ENCODE measurements around the gene TRIM5. TPM values are rescaled to one million over a fixed set of nuclear protein-coding genes. Genes with fewer than 3 reads are reported as not detected.
"Not testable (repeated sequence)": the region's sequence is repeated elsewhere in the genome, so short reads cannot be mapped to it uniquely, and the experiment has no call there.

TRIM5 gene
- 45.1 TPM for total RNA-seq

- TF ChIP-seq, protein P1, sequence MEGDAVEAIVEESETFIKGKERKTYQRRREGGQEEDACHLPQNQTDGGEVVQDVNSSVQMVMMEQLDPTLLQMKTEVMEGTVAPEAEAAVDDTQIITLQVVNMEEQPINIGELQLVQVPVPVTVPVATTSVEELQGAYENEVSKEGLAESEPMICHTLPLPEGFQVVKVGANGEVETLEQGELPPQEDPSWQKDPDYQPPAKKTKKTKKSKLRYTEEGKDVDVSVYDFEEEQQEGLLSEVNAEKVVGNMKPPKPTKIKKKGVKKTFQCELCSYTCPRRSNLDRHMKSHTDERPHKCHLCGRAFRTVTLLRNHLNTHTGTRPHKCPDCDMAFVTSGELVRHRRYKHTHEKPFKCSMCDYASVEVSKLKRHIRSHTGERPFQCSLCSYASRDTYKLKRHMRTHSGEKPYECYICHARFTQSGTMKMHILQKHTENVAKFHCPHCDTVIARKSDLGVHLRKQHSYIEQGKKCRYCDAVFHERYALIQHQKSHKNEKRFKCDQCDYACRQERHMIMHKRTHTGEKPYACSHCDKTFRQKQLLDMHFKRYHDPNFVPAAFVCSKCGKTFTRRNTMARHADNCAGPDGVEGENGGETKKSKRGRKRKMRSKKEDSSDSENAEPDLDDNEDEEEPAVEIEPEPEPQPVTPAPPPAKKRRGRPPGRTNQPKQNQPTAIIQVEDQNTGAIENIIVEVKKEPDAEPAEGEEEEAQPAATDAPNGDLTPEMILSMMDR (IDR thresholded peaks at IDR 0.05): peak; percentile 48 to 72 (median 55)
- DNase-seq (ENCODE audit: low spot score in 2 of 2): peak; percentile 70 to 96
- peaks cover 0 to 2% of the 10 kb centered on the region in 2 donors for H3K36me3 ChIP-seq
- no peaks in the 10 kb centered on the region for H3K9me3 ChIP-seq
- peaks cover 3 to 12% of the 10 kb centered on the region in 2 donors for H3K4me1 ChIP-seq
- intact Hi-C loops (cut with DNase I): loop anchor here (2.0 to 10.0 kb wide), 6 partner anchors 63 to 1078 kb away; partner anchors contain the start of genes CAVIN3, CNGA4, OR52N2 and TRIM6
- peak within 1 kb of the TSS; percentile 60 to 64 for H3K4me3 ChIP-seq
- H3K27ac ChIP-seq: peak within 1 kb of the TSS; percentile 88 to 94
- H3K27me3 ChIP-seq: no peaks in the 10 kb centered on the region
Observed at GRCh38 chr11:5684646-5685362, at the start of gene TRIM5. Gene TRIM5 (minus strand): TSS chr11:5685074. CDS start chr11:5680177, 4,897 bp downstream.

- no peaks in the 10 kb centered on the region for H3K27me3 ChIP-seq
- no peaks in the 10 kb centered on the region for H3K4me1 ChIP-seq
- H3K27ac ChIP-seq: no peak overlapping the region
- H3K9me3 ChIP-seq: no peaks in the 10 kb centered on the region
- H3K4me3 ChIP-seq: no peak overlapping the region
- TF ChIP-seq, protein P1 (IDR thresholded peaks at IDR 0.05): no peak
- H3K36me3 ChIP-seq: no peaks in the 10 kb centered on the region
- intact Hi-C loops (cut with DNase I): no loop called here
- no peak for DNase-seq (ENCODE audit: low spot score in 2 of 2)
Observed at GRCh38 chr11:5727691-5728090, 42.8 kb upstream of the TRIM5 start.

GRCh38 chr11:5726351-5726750 lies 41.5 kb upstream of the TRIM5 start:
- DNase-seq (ENCODE audit: low spot score in 2 of 2): no peak
- TF ChIP-seq, protein P1 (IDR thresholded peaks at IDR 0.05): no peak
- H3K36me3 ChIP-seq: no peaks in the 10 kb centered on the region
- intact Hi-C loops (cut with DNase I): no loop called here
- H3K4me1 ChIP-seq: no peaks in the 10 kb centered on the region
- H3K27me3 ChIP-seq: no peaks in the 10 kb centered on the region
- no peaks in the 10 kb centered on the region for H3K9me3 ChIP-seq
- no peak overlapping the region for H3K27ac ChIP-seq
- H3K4me3 ChIP-seq: no peak overlapping the region

GRCh38 chr11:5722622-5723021 lies 37.7 kb upstream of the TRIM5 start:
- TF ChIP-seq, protein P1 (IDR thresholded peaks at IDR 0.05): no peak
- intact Hi-C loops (cut with DNase I): no loop called here
- Histone ChIP-seq H3K27me3 (no peaks in the 10 kb centered on the region), H3K4me1 (no peaks in the 10 kb centered on the region), H3K36me3 (no peaks in the 10 kb centered on the region), H3K9me3 (no peaks in the 10 kb centered on the region), H3K27ac (no peak overlapping the region), H3K4me3 (no peak overlapping the region)
- no peak for DNase-seq (ENCODE audit: low spot score in 2 of 2)

GRCh38 chr11:5719703-5720495 lies 35.0 kb upstream of the TRIM5 start:
- intact Hi-C loops (cut with DNase I): no loop called here
- no peak for DNase-seq (ENCODE audit: low spot score in 2 of 2)
- no peaks in the 10 kb centered on the region for H3K4me1 ChIP-seq
- no peaks in the 10 kb centered on the region for H3K36me3 ChIP-seq
- H3K9me3 ChIP-seq: peaks cover 0 to 8% of the 10 kb centered on the region in 2 donors
- TF ChIP-seq, protein P1 (IDR thresholded peaks at IDR 0.05): no peak
- H3K4me3 ChIP-seq: no peak overlapping the region
- no peaks in the 10 kb centered on the region for H3K27me3 ChIP-seq
- no peak overlapping the region for H3K27ac ChIP-seq

- H3K4me1 ChIP-seq; intact Hi-C loops (cut with DNase I); H3K9me3 ChIP-seq; H3K36me3 ChIP-seq; H3K27me3 ChIP-seq; H3K27ac ChIP-seq; DNase-seq (ENCODE audit: low spot score in 2 of 2); H3K4me3 ChIP-seq: not testable (repeated sequence)
Observed at GRCh38 chr11:5716518-5716917, 31.6 kb upstream of the TRIM5 start.
